SJSA1 (cell line): Measurements from ENCODE around the gene TAF1C. TPM values are rescaled to one million over a fixed set of nuclear protein-coding genes. Genes with fewer than 3 reads are reported as not detected.

Source experiments
- DNase-seq, 2 experiments: peaks; one replicate each; pipeline ENCODE4 v3.0.0-alpha.2; 2015 to 2020; ENCODE audit warnings: low spot score in 2 of 2, low read depth in 1 of 2
- H3K27ac ChIP-seq: fragments of 250-450 bp; sonication (Bioruptor Pico); 2 replicates; pipeline ENCODE4 v1.5.1; 2020; ENCODE audit warnings: mild to moderate bottlenecking, moderate library complexity
- H3K27me3 ChIP-seq: fragments of 250-450 bp; sonication (Bioruptor Pico); replicated peaks from 2 replicates; pipeline ENCODE4 v1.5.1; 2020; ENCODE audit warnings: mild to moderate bottlenecking, moderate library complexity
- H3K36me3 ChIP-seq: fragments of 250-450 bp; sonication (Bioruptor Pico); 2 replicates; pipeline ENCODE4 v1.5.1; 2020; ENCODE audit warnings: mild to moderate bottlenecking
- H3K4me1 ChIP-seq: fragments of 250-450 bp; sonication (Bioruptor Pico); replicated peaks from 2 replicates; pipeline ENCODE4 v1.6.1; 2021; ENCODE audit warnings: mild to moderate bottlenecking
- H3K4me3 ChIP-seq: fragments of 250-450 bp; sonication (Bioruptor Pico); 2 replicates; pipeline ENCODE4 v1.5.1; 2020; ENCODE audit warnings: mild to moderate bottlenecking
- H3K9me3 ChIP-seq: fragments of 250-450 bp; sonication (Bioruptor Pico); replicated peaks from 2 replicates; pipeline ENCODE4 v1.5.1; 2020; ENCODE audit warnings: mild to moderate bottlenecking
- total RNA-seq: library from RNA; depleted of rRNA; stranded (reverse); fragments of >200 nt; shearing (Covaris generic); gene quantifications from 2 replicates; pipeline ENCODE4 v1.2.3, GENCODE V29; 2014

Gene TAF1C
- total RNA-seq, 1 experiment from 2014 or later, result 20.5 TPM

- Histone ChIP-seq H3K27me3 (no peaks in the 10 kb centered on the region), H3K27ac (no peak overlapping the region)
- no peak for DNase-seq
Observed at GRCh38 chr16:84183911-84184591, 2.8 kb downstream of the TAF1C start.

GRCh38 chr16:84183572-84183875 lies 3.3 kb downstream of the TAF1C start:
- H3K9me3 ChIP-seq, result no peaks in the 10 kb centered on the region
- H3K4me3 ChIP-seq, result no peak overlapping the region
- peaks cover 4% of the 10 kb centered on the region for H3K4me1 ChIP-seq
- no peak overlapping the region for H3K27ac ChIP-seq
- H3K36me3 ChIP-seq, result peaks cover 73% of the 10 kb centered on the region
- H3K27me3 ChIP-seq, result no peaks in the 10 kb centered on the region
- no peak for DNase-seq

More at GRCh38 chr16:84183911-84184591, 2.8 kb downstream of the TAF1C start:
- peaks cover 69% of the 10 kb centered on the region for H3K36me3 ChIP-seq
- H3K4me3 ChIP-seq, result no peak overlapping the region
- H3K9me3 ChIP-seq, result no peaks in the 10 kb centered on the region
- H3K4me1 ChIP-seq, result peaks cover 4% of the 10 kb centered on the region

GRCh38 chr16:84182680-84183571 lies 3.9 kb downstream of the TAF1C start:
- no peak for DNase-seq
- no peak overlapping the region for H3K4me3 ChIP-seq
- no peak overlapping the region for H3K27ac ChIP-seq
- H3K27me3 ChIP-seq, result no peaks in the 10 kb centered on the region
- no peaks in the 10 kb centered on the region for H3K9me3 ChIP-seq
- peaks cover 7% of the 10 kb centered on the region for H3K4me1 ChIP-seq
- H3K36me3 ChIP-seq, result peaks cover 79% of the 10 kb centered on the region

GRCh38 chr16:84182104-84182503 lies 4.8 kb downstream of the TAF1C start:
- Histone ChIP-seq H3K4me3 (no peak overlapping the region), H3K27ac (no peak overlapping the region), H3K36me3 (peaks cover 85% of the 10 kb centered on the region), H3K9me3 (no peaks in the 10 kb centered on the region), H3K4me1 (peaks cover 15% of the 10 kb centered on the region), H3K27me3 (no peaks in the 10 kb centered on the region)
- no peak for DNase-seq

- DNase-seq, result no peak
- H3K9me3 ChIP-seq, result no peaks in the 10 kb centered on the region
Observed at GRCh38 chr16:84181144-84181915, 5.5 kb downstream of the TAF1C start.

GRCh38 chr16:84180519-84181140 lies 6.2 kb downstream of the TAF1C start:
- DNase-seq, result no peak
- Histone ChIP-seq H3K27me3 (no peaks in the 10 kb centered on the region), H3K9me3 (no peaks in the 10 kb centered on the region), H3K4me3 (no peak overlapping the region), H3K27ac (no peak overlapping the region), H3K4me1 (peaks cover 26% of the 10 kb centered on the region), H3K36me3 (peaks cover 85% of the 10 kb centered on the region)

More at GRCh38 chr16:84181144-84181915, 5.5 kb downstream of the TAF1C start:
- Histone ChIP-seq H3K27me3 (no peaks in the 10 kb centered on the region), H3K27ac (no peak overlapping the region), H3K4me1 (peaks cover 23% of the 10 kb centered on the region), H3K4me3 (no peak overlapping the region), H3K36me3 (peaks cover 83% of the 10 kb centered on the region)

- Histone ChIP-seq H3K4me1 (peaks cover 33% of the 10 kb centered on the region), H3K4me3 (no peak overlapping the region), H3K36me3 (peaks cover 77% of the 10 kb centered on the region), H3K27ac (no peak overlapping the region), H3K9me3 (no peaks in the 10 kb centered on the region), H3K27me3 (no peaks in the 10 kb centered on the region)
- DNase-seq, result no peak
Observed at GRCh38 chr16:84179612-84180320, 7.1 kb downstream of the TAF1C start.

- Histone ChIP-seq H3K27ac (no peak overlapping the region), H3K9me3 (no peaks in the 10 kb centered on the region), H3K4me3 (no peak overlapping the region), H3K27me3 (no peaks in the 10 kb centered on the region), H3K4me1 (peaks cover 33% of the 10 kb centered on the region), H3K36me3 (peaks cover 70% of the 10 kb centered on the region)
- DNase-seq, result no peak
Observed at GRCh38 chr16:84178892-84179611, 7.8 kb downstream of the TAF1C start.

GRCh38 chr16:84178146-84178765 lies 8.6 kb downstream of the TAF1C start:
- Histone ChIP-seq H3K4me1 (peaks cover 33% of the 10 kb centered on the region), H3K9me3 (no peaks in the 10 kb centered on the region), H3K27me3 (no peaks in the 10 kb centered on the region), H3K36me3 (peaks cover 62% of the 10 kb centered on the region), H3K27ac (no peak overlapping the region), H3K4me3 (no peak overlapping the region)
- DNase-seq, result no peak

GRCh38 chr16:84177741-84178073 lies 9.2 kb downstream of the TAF1C start:
- DNase-seq, result peak in 1 of 2 experiments; percentile 18
- Histone ChIP-seq H3K4me1 (peaks cover 33% of the 10 kb centered on the region), H3K27me3 (no peaks in the 10 kb centered on the region), H3K27ac (peak overlapping the region; percentile 33; the same call in 1 of the 2 replicates), H3K9me3 (no peaks in the 10 kb centered on the region), H3K4me3 (no peak overlapping the region), H3K36me3 (peaks cover 56% of the 10 kb centered on the region)

GRCh38 chr16:84176192-84177053 lies 10.4 kb downstream of the TAF1C start:
- peak overlapping the region; percentile 27 for H3K27ac ChIP-seq
- no peaks in the 10 kb centered on the region for H3K27me3 ChIP-seq

More at GRCh38 chr16:84176192-84177053, 10.4 kb downstream of the TAF1C start:
- H3K9me3 ChIP-seq, result no peaks in the 10 kb centered on the region
- peaks cover 33% of the 10 kb centered on the region for H3K4me1 ChIP-seq
- peak in 1 of 2 experiments; percentile 13 for DNase-seq
- no peak overlapping the region for H3K4me3 ChIP-seq
- peaks cover 43% of the 10 kb centered on the region for H3K36me3 ChIP-seq
